Uterus (tissue), 2 donors: ENCODE results near the gene GTPBP4.

Experiments
- POLR2A ChIP-seq, 2 donors: fragments of 450-650 bp; IDR thresholded peaks; one replicate each; pipeline ENCODE4 v1.6.1; 2016; ENCODE audit warnings: antibody characterized with exemption in 2 of 2, mild to moderate bottlenecking in 1 of 2, moderate library complexity in 1 of 2
- TF ChIP-seq, protein P1 (sequence below), 4 experiments: fragments of 200-600 bp in 2 of 4; fragments of 450-650 bp in 2 of 4; sonication (generic) in 2 of 4; IDR thresholded peaks; one replicate each; pipeline ENCODE4 v1.5.1; 2016 to 2019; ENCODE audit warnings: antibody characterized with exemption in 4 of 4, mild to moderate bottlenecking in 2 of 4, moderate library complexity in 1 of 4

DNA sequence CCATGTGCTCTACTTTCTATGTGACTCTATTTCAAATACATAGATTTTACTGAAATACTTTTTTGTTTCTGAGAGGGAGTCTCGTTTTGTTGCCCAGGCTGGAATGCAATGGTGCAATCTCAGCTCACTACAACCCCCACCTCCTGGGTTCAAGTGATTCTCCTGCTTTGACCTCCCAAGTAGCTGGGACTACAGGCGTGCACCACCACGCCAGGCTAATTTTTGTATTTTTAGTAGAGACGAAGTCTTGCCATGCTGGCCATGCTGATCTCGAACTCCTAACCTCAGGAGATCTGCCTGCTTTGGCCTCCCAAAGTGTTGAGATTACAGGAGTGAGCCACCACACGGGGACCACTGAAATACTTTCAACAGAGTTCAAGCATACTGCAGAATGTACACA is 57.2 kb downstream of the GTPBP4 start:
- TF ChIP-seq, protein P1, sequence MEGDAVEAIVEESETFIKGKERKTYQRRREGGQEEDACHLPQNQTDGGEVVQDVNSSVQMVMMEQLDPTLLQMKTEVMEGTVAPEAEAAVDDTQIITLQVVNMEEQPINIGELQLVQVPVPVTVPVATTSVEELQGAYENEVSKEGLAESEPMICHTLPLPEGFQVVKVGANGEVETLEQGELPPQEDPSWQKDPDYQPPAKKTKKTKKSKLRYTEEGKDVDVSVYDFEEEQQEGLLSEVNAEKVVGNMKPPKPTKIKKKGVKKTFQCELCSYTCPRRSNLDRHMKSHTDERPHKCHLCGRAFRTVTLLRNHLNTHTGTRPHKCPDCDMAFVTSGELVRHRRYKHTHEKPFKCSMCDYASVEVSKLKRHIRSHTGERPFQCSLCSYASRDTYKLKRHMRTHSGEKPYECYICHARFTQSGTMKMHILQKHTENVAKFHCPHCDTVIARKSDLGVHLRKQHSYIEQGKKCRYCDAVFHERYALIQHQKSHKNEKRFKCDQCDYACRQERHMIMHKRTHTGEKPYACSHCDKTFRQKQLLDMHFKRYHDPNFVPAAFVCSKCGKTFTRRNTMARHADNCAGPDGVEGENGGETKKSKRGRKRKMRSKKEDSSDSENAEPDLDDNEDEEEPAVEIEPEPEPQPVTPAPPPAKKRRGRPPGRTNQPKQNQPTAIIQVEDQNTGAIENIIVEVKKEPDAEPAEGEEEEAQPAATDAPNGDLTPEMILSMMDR (IDR thresholded peaks at IDR 0.05): no peak
- no peak for TF ChIP-seq POLR2A (IDR thresholded peaks at IDR 0.05)
